ENCODE measurements around the gene SECISBP2.

Gene SECISBP2

DNA sequence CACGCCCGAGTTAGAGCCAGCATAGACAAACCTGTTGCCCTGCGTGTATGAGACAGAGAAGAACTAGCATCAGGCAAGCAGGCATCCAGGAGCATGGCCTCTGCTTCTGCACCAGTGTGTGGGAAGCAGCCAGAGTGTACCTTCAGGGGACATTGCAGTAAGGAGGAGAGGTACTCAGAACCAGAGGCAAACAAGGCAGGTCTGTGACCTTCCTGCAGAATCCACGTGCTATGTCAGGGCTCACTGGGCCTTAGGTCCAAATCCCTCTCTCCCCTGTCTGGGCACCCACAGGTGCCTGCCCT is 63.0 kb downstream of the SECISBP2 start:
- DNase-seq (ENCODE audit: low read depth), result no peak
- no peak overlapping the region for H3K4me3 ChIP-seq (ENCODE audit: low read depth, low read length)
- TF ChIP-seq, protein P1, sequence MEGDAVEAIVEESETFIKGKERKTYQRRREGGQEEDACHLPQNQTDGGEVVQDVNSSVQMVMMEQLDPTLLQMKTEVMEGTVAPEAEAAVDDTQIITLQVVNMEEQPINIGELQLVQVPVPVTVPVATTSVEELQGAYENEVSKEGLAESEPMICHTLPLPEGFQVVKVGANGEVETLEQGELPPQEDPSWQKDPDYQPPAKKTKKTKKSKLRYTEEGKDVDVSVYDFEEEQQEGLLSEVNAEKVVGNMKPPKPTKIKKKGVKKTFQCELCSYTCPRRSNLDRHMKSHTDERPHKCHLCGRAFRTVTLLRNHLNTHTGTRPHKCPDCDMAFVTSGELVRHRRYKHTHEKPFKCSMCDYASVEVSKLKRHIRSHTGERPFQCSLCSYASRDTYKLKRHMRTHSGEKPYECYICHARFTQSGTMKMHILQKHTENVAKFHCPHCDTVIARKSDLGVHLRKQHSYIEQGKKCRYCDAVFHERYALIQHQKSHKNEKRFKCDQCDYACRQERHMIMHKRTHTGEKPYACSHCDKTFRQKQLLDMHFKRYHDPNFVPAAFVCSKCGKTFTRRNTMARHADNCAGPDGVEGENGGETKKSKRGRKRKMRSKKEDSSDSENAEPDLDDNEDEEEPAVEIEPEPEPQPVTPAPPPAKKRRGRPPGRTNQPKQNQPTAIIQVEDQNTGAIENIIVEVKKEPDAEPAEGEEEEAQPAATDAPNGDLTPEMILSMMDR (IDR thresholded peaks at IDR 0.05; ENCODE audit: low read depth, low read length), result no peak
- no peak for TF ChIP-seq MYC (IDR thresholded peaks at IDR 0.05; ENCODE audit: low read depth, low read length)
- TF ChIP-seq, protein P2, sequence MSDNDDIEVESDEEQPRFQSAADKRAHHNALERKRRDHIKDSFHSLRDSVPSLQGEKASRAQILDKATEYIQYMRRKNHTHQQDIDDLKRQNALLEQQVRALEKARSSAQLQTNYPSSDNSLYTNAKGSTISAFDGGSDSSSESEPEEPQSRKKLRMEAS (IDR thresholded peaks at IDR 0.05; ENCODE audit: low read depth, low read length), result no peak
- TF ChIP-seq POLR2A (IDR thresholded peaks at IDR 0.05; ENCODE audit: extremely low read depth, insufficient read length), result no peak

DNA sequence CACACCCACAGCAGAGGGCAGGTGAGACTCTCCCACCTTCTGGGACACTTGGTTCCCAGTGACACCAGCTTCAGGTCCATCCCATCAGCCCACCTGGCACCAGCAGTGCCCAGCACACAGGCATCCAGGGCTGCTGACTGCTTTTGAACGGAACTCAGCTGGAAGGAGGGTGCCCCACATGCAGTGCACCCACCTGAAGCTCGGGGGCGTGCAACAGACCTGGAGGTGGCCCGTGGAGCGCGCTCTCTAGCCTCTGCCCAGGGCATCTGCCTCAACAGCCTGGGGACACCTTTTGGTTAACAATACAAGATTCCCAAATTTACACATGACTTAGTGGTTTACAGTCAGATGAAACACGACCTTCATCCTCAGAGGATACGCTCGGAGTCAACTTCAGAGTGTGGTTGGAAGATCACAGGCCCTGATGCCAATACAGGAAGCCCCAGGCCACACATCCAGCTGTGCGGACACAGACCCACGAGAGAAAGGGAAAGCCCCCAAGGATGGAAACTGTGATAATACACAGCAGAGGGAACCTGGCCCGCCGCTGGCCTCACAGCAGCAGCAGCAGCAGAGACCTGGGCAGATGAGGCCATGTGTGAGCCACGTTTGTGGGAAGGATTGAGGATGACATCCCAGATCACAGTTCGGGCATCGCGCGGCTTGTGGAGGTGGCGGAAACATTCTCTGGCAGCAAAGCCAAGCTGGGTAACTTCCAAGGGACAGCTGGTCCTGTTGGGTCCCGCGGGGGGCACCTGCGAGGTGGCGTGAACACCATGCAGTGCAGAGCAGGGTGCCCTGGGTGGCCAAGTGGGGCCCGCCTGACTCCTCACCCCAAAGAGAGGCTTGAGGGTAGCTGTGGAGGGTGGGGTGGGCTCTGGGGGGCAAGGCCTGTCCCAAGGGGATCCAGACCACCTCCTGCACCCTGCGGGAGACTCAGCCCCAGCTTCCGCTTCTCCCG is 64.0 kb downstream of the SECISBP2 start:
- no peak overlapping the region for H3K4me3 ChIP-seq (ENCODE audit: low read depth, low read length)
- TF ChIP-seq POLR2A (IDR thresholded peaks at IDR 0.05; ENCODE audit: extremely low read depth, insufficient read length) (no peak), MYC (IDR thresholded peaks at IDR 0.05; ENCODE audit: low read depth, low read length) (no peak)
- TF ChIP-seq, protein P1 (IDR thresholded peaks at IDR 0.05; ENCODE audit: low read depth, low read length), result no peak
- TF ChIP-seq, protein P2 (IDR thresholded peaks at IDR 0.05; ENCODE audit: low read depth, low read length), result no peak

DNA sequence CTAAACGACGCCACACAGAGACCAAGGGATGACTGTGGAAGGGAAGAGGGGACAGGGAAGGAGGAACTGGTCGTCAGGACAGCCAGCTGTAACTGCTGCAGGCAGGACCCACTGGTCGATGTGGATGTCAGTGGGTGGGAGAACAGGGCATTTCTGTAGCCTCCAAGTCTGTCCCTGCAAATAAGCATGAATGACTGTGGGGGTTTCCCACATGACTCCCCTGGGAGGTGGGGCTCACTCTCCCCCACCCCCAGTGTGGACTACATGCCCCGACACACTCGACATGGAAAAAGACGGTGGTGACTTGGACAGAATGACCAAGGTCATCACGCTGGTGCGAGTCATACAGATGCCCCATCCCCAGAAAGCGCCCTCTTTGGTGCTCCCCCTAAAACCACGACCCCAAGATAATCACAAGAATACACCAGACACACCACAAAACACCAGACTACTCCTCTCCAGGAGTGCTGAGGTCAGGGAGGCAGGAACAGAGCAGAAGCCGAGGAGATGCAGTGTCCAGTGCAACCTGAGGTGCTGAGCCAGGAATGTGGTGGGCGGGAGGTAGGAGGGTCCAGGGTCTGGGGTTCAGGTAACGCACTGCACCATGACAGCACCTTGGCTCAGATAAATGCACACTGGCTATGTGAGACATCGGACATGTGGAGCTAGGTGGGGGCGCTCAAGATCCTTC is 64.9 kb downstream of the SECISBP2 start:
- no peak overlapping the region for H3K4me3 ChIP-seq (ENCODE audit: low read depth, low read length)
- TF ChIP-seq POLR2A (IDR thresholded peaks at IDR 0.05; ENCODE audit: extremely low read depth, insufficient read length) (no peak), MYC (IDR thresholded peaks at IDR 0.05; ENCODE audit: low read depth, low read length) (no peak)
- TF ChIP-seq, protein P1 (IDR thresholded peaks at IDR 0.05; ENCODE audit: low read depth, low read length), result no peak
- TF ChIP-seq, protein P2 (IDR thresholded peaks at IDR 0.05; ENCODE audit: low read depth, low read length), result no peak
- no peak for DNase-seq (ENCODE audit: low read depth)

More for the DNA sequence above, 64.0 kb downstream of the SECISBP2 start:
- DNase-seq (ENCODE audit: low read depth), result no peak

DNA sequence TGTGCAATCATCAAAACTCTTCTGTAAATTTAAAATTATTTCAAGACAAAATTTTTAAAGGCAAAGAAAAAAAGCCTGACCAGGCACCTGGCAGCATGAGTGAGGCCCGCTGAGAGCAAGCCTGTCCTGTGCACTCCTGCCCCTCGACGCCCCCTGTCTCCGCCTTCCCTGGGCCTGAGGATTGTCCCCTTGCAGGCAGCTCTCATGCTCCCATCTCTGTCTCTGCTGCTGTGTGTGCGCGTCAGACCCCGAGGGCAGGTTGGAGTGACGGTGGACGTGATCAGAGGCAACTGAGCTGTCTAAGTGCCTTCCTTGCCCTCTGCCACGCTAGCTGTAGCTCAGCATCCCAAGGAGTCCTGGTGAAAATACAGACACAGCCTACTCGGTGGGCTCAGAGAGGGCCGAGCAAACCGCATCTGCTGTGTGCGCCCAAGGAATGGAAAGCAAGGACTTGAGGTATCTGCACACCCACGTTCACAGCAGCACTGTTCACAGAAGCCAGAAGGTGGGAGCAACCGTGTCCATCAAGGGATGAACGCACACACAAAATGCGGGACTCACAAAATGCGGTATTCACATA is 65.5 kb downstream of the SECISBP2 start:
- no peak for DNase-seq (ENCODE audit: low read depth)
- H3K4me3 ChIP-seq (ENCODE audit: low read depth, low read length), result no peak overlapping the region
- no peak for TF ChIP-seq POLR2A (IDR thresholded peaks at IDR 0.05; ENCODE audit: extremely low read depth, insufficient read length)
- TF ChIP-seq MYC (IDR thresholded peaks at IDR 0.05; ENCODE audit: low read depth, low read length), result no peak
- TF ChIP-seq, protein P1 (IDR thresholded peaks at IDR 0.05; ENCODE audit: low read depth, low read length), result no peak
- TF ChIP-seq, protein P2 (IDR thresholded peaks at IDR 0.05; ENCODE audit: low read depth, low read length), result no peak

DNA sequence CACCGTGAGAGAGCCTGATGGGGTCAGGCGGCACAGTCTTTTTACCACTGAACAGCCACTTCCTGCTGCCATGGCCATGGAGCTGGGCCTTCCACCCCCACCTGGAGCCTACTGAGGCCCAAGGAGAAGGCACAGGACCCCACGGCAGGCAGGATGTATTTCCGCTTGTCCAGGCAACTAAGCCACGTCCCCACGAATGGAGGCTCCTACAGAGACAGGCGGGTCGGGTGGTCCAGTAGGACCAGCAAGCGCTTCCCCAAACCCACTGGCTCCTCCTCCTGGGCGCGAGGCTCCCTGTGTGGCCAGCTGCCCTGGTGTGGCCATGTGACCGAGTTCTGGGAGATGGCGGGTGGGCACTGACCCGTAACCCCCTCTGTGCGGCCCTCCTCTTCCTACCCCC is 66.5 kb downstream of the SECISBP2 start:
- TF ChIP-seq, protein P1 (IDR thresholded peaks at IDR 0.05; ENCODE audit: low read depth, low read length), result no peak
- no peak for DNase-seq (ENCODE audit: low read depth)
- no peak overlapping the region for H3K4me3 ChIP-seq (ENCODE audit: low read depth, low read length)

All from NB4 (cell line).